GM19397 (cell line): ENCODE measurements around the gene WNK1.
"Not testable (repeated sequence)": the region's sequence is repeated elsewhere in the genome, so short reads cannot be mapped to it uniquely, and the experiment has no call there.

Source experiments
- ATAC-seq: cut with Tn5 transposase; IDR thresholded peaks from one replicate; pipeline ENCODE4 v1.9.1; 2021; ENCODE audit warnings: mild to moderate bottlenecking, moderate library complexity; ENCODE audit not compliant: unreplicated experiment

WNK1 gene

GRCh38 chr12:751999-752694, at the start of gene WNK1:
WNK1 (plus strand) TSS chr12:752579; CDS start chr12:753566, 987 bp downstream.
- ATAC-seq: peak; percentile 49

- ATAC-seq: no peak
Observed at GRCh38 chr12:704516-705242, 47.7 kb upstream of the WNK1 start.

GRCh38 chr12:708084-708483, 44.3 kb upstream of the WNK1 start:
- ATAC-seq: not testable (repeated sequence)

GRCh38 chr12:709455-710020, 42.8 kb upstream of the WNK1 start:
- no peak for ATAC-seq

GRCh38 chr12:712172-712863, 40.1 kb upstream of the WNK1 start:
- no peak for ATAC-seq

DNA sequence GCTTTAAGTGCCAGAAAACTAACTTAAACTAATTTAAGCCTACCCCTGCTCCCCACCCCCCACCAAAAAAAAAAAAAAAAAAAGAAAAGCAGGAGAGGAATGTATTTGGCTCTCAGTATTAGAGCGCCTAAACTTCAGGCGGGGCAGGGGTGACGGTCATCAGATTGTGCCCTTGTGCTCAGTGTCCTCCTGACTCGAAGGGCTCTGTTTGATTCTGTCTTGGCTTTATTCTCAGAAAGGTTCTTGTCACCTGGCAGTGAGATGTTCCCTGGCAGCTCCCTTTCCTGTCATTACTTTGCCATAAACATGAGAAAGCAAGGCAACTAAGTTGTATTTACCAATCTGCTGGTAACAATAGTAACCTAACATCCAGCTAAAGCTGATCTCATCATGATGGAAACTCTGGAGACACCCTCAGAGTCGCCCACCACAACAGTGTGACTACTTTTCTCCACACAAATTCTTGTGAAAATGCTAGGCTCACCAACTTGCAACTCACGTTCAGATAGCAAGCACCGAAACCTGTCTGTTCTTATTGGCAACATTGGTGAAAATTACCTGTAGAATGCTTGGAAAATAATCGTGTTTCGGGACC, 39.0 kb upstream of the WNK1 start:
- no peak for ATAC-seq

GRCh38 chr12:716506-716905, 35.9 kb upstream of the WNK1 start:
- no peak for ATAC-seq

- ATAC-seq: no peak
Observed at GRCh38 chr12:718756-719102, 33.6 kb upstream of the WNK1 start.

DNA sequence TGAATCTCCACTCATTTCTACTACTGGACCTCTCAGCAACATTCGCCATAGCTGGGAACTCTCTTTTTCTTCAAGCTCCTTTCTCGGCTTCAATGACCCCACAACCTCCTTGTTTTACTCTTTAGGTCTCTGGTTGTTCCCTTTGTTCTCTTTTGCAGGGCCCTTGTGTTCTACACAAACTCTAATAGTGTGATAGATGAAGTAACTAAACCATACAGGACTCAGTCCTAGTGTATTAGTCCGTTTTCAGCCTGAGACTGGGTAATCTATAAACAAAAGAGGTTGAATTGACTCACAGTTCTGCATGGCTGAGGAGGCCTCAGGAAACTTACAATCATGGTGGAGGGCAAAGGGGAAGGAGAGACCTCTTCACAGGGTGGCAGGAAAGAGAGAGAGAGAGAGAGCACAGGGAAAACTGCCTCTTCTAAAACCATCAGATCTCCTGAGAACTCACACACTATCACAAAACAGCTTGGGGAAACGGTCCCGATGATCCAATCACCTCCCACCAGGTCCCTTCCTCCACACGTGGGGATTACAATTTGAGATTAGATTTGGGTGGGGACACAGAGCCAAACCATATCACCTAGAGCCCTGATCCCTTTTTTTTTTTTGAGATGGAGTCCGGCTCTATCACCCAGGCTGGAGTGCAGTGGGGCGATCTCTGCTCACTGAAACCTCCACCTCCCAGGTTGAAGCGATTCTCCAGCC, 32.0 kb upstream of the WNK1 start:
- ATAC-seq: no peak

DNA sequence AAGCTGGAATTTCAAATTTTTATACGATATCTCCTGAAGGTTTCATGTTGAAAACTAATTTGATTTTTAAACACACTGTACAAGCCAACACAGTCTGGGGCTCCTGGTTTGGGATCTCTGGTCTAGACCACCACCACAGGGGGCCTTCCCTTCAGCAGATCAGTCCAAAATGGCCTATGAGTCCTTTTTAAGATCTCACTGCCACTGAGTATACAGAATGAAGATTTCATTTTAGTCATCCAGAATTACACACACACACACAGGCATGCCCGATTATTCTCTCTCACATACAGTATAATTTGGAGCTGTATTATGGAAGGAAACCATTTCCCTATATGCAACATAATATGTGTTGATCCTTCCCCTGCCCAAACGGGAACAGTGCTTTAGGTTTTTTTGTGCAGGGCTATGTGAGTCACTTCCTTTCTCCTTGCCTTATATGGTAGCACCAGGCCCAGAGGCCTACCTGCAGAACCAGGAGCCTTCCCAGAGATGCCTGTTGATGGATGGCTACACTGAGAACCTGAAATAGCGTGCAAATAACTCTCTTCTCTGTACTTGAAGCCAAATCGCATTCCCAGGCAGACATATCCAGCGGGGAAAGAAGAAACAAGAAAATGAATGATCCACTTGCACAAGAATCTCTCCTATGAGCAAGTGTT, 28.1 kb upstream of the WNK1 start:
- ATAC-seq: no peak

- no peak for ATAC-seq
Observed at GRCh38 chr12:725076-725475, 27.3 kb upstream of the WNK1 start.

- ATAC-seq: no peak
Observed at GRCh38 chr12:726281-727140, 25.9 kb upstream of the WNK1 start.

- no peak for ATAC-seq
Observed at GRCh38 chr12:727321-727720, 25.1 kb upstream of the WNK1 start.

DNA sequence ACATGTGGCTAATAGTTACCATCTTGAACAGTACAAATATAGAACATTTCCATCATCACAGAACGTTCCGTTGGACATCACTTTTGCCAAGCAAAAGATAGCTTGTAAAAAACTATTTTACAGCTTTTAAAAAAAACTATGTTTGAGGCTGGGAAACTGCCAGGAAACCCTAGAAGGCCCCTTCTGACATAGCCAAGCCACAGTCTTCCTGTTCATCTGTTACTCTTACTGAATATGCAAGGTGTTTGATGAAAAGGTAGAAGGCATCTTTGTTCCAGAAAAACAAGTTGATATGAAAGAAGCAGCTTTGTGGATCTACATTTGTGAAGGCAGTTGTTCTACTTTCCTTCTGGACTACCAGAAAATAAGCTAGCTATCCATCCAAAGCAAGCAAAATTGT, 23.6 kb upstream of the WNK1 start:
- no peak for ATAC-seq

- no peak for ATAC-seq
Observed at GRCh38 chr12:729221-729620, 23.2 kb upstream of the WNK1 start.

- no peak for ATAC-seq
Observed at GRCh38 chr12:730550-730949, 21.8 kb upstream of the WNK1 start.

GRCh38 chr12:737122-737739, 15.1 kb upstream of the WNK1 start:
- ATAC-seq: no peak

GRCh38 chr12:738712-739111, 13.7 kb upstream of the WNK1 start:
- no peak for ATAC-seq

DNA sequence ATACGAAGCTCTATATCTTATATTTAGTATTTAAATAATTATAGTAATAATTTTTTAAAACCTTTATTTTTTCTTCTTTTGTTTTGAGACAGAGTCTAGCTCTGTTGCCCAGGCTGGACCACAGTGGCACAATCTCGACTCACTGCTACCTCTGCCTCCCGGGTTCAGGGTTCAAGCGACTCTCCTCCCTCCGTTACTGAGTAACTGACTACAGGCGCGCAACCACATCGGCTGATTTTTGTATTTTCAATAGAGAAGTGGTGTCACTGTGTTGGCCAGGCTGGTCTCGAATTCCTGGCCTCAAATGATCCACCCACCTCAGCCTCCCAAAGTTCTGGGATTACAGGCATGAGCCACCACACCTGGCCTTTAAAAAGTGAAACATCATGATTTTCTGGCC, 13.0 kb upstream of the WNK1 start:
- no peak for ATAC-seq
